Measurements from ENCODE around the gene FADS6. TPM values are rescaled to one million over a fixed set of nuclear protein-coding genes. Genes with fewer than 3 reads are reported as not detected.

The FADS6 gene
- total and polyA plus RNA-seq, 2 donors (not counting 3 experiments of a cell fraction or from before 2014, with no cell fraction given) = not detected

GRCh38 chr17:74916851-74917199, 23.4 kb upstream of the FADS6 start:
- no peak overlapping the region for H3K4me2 ChIP-seq (ENCODE audit: insufficient read depth, low read length)
- no TSS peak for BruUV-seq (replicated peaks)
- no peak overlapping the region for H2AFZ ChIP-seq (ENCODE audit: low read depth, low read length)
- intact Hi-C loops (cut with micrococcal nuclease) (no loop called here), dilution Hi-C loops (cut with MboI; ENCODE audit: extremely low pct_ligation_motif_present, low sequenced_read_pairs) (no loop called here)
- H4K20me1 ChIP-seq (replicated peaks; ENCODE audit: control insufficient read depth, extremely low read depth, insufficient read depth, low read length) = no peaks in the 10 kb centered on the region
- peaks cover 1 to 4% of the 10 kb centered on the region in 2 experiments for H3K27me3 ChIP-seq (ENCODE audit: control insufficient read depth in 2 of 2, insufficient read depth in 2 of 2, low read length in 2 of 2)
- no peaks in the 10 kb centered on the region for H3K9me3 ChIP-seq (replicated peaks; ENCODE audit: control insufficient read depth, insufficient read depth, low read length)
- H3K4me1 ChIP-seq (ENCODE audit: control insufficient read depth, extremely low read depth, insufficient read depth, low read length) = no peaks in the 10 kb centered on the region
- no peaks in the 10 kb centered on the region for H3K36me3 ChIP-seq (ENCODE audit: control insufficient read depth in 2 of 2, extremely low read depth in 1 of 2, insufficient read depth in 2 of 2, low read length in 2 of 2)
- ChIA-PET POLR2A (no interaction called here), CTCF (no interaction called here)
- H3K79me2 ChIP-seq (ENCODE audit: control insufficient read depth, insufficient read depth, low read length) = no peaks in the 10 kb centered on the region
- no peak for DNase-seq (ENCODE audit: low read depth, low spot score)
- H3K9ac ChIP-seq (replicated peaks; ENCODE audit: extremely low read depth, insufficient read depth, low read length) = no peak overlapping the region
- TF ChIP-seq MYC (IDR thresholded peaks at IDR 0.05; ENCODE audit: low read depth, low read length) = no peak
- TF ChIP-seq POLR2AphosphoS5 (IDR thresholded peaks at IDR 0.05; ENCODE audit: insufficient read depth, low read depth, low read length) = no peak
- no peak for TF ChIP-seq GATA2 (IDR thresholded peaks at IDR 0.05; ENCODE audit: insufficient read depth, insufficient read length, low read depth, low read length)
- no peak for TF ChIP-seq EZH2 (IDR thresholded peaks at IDR 0.05; ENCODE audit: borderline replicate concordance, low read depth, low read length, severe bottlenecking)
- TF ChIP-seq POLR2A (IDR thresholded peaks at IDR 0.05; ENCODE audit: low read depth, low read length) = no peak
- TF ChIP-seq, protein P1, sequence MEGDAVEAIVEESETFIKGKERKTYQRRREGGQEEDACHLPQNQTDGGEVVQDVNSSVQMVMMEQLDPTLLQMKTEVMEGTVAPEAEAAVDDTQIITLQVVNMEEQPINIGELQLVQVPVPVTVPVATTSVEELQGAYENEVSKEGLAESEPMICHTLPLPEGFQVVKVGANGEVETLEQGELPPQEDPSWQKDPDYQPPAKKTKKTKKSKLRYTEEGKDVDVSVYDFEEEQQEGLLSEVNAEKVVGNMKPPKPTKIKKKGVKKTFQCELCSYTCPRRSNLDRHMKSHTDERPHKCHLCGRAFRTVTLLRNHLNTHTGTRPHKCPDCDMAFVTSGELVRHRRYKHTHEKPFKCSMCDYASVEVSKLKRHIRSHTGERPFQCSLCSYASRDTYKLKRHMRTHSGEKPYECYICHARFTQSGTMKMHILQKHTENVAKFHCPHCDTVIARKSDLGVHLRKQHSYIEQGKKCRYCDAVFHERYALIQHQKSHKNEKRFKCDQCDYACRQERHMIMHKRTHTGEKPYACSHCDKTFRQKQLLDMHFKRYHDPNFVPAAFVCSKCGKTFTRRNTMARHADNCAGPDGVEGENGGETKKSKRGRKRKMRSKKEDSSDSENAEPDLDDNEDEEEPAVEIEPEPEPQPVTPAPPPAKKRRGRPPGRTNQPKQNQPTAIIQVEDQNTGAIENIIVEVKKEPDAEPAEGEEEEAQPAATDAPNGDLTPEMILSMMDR (IDR thresholded peaks at IDR 0.05; ENCODE audit: extremely low read depth in 1 of 2, insufficient read depth in 1 of 2, low read depth in 1 of 2, low read length in 2 of 2) = no peak
- no peak for TF ChIP-seq JUN (IDR thresholded peaks at IDR 0.05; ENCODE audit: borderline replicate concordance, insufficient read depth, insufficient read length, low read depth)
- no peak for TF ChIP-seq MAX (IDR thresholded peaks at IDR 0.05; ENCODE audit: insufficient read depth, insufficient read length)
- no peak for TF ChIP-seq FOS (IDR thresholded peaks at IDR 0.05; ENCODE audit: borderline replicate concordance, insufficient read depth, low read length)
- H3K4me3 ChIP-seq (replicated peaks in 1 of 3; ENCODE audit: insufficient read depth in 1 of 3, low read depth in 1 of 3, low read length in 3 of 3) = no peak overlapping the region
- no peak for FAIRE-seq
- no peaks in the 10 kb centered on the region for H3K9me1 ChIP-seq (replicated peaks; ENCODE audit: control insufficient read depth, extremely low read depth, insufficient read depth, low read length)
- no peak overlapping the region for H3K27ac ChIP-seq (ENCODE audit: insufficient read depth, low read depth, low read length)

Data from endothelial cell of umbilical vein (primary cell).